Astrocyte of the hippocampus (primary cell): ENCODE results near the gene KIAA1191.

ENCODE experiments used
- DNase-seq: peaks from one replicate; pipeline ENCODE4 v3.0.0; 2011; ENCODE audit warnings: low read depth, low spot score

KIAA1191 gene

DNA sequence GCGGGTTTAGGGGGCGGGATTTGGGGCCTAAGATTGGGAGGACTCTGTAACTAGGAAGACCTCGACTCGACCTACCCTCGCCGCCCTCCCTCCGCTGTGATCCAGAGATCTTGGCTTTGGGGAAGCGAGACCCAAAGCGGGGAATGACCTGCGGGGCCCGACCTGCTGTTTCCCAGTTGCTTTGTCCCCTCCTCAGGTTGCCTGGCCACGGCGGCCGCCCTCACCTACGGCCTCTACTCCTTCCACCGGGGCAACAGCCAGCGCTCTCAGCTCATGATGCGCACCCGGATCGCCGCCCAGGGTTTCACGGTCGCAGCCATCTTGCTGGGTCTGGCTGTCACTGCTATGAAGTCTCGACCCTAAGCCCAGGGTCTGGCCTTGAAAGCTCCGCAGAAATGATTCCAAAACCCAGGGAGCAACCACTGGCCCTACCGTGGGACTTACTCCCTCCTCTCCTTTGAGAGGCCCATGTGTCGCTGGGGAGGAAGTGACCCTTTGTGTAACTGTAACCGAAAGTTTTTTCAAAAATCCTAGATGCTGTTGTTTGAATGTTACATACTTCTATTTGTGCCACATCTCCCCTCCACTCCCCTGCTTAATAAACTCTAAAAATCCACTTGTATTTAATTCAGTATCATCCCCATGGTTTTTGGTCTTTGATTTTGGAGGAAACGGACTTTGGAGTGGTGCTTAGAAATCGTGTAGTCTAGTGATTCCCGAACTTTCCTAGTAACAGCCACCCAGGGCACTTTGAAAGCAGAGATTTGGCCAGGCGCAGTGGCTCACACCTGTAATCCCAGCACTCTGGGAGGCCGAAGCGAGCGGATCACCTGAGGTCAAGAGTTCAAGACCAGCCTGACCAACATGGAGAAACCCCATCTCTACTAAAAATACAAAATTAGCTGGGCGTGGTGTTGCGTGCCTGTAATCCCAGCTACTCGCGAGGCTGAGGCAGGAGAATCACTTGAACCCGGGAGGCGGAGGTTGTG, 27.9 kb upstream of the KIAA1191 start:
- no peak for DNase-seq

GRCh38 chr5:176388444-176389134, 27.0 kb upstream of the KIAA1191 start, which contains the start of the genes HIGD2A and NOP16:
TSS of gene HIGD2A (plus strand) at chr5:176388751. CDS start at chr5:176388820, 69 bp downstream.
TSS of gene NOP16 (minus strand) at chr5:176388598. CDS start at chr5:176388539, 59 bp downstream.
- peak; percentile 99 for DNase-seq

DNA sequence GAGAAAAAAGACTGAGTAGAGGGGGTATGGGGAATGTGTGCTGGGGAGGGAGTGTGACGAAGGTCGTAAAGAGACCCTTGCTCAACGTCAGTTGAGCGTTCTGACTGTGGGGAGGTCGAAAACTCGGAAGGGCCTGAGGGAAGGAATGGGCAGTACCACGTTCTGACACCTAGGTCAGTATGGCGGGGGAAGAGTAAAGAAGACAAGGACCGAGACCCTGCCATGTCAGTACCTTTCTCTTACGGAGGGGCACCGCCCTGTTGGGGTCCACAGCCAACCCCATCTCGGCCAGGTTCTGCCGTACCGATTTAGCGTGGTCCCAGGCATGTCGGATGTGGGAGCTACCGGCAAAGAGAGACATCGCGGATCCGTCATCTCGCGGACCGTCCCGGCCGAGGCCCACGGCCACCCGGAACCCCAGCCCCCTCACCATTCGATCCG, 26.5 kb upstream of the KIAA1191 start:
- DNase-seq, result peak; percentile 46

DNA sequence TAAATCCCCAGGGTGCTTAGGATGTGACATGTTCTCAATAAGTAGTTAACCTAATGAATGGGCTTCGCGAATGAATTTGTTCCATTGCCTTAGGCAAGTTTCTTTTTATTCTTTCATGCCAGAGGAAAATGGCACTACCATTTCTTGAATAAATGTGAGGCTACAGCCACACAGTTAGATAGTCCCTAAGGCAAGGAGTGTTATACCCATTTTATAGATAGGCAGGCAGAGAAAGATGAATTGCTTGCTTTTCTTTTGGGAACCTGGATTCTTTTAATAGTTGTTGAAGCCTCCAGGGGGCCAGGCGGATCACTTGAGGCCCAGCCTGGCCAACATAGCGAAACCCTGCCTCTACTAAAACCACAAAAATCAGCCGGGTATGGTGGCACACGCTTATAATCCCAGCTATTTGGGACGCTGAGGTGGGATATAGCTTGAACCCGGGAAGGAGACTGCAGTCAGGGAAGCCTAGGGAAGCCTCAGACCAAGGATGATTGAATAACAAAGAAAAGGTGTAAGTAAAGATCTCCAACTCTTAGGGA, 25.9 kb upstream of the KIAA1191 start:
- DNase-seq, result peak; percentile 20

DNA sequence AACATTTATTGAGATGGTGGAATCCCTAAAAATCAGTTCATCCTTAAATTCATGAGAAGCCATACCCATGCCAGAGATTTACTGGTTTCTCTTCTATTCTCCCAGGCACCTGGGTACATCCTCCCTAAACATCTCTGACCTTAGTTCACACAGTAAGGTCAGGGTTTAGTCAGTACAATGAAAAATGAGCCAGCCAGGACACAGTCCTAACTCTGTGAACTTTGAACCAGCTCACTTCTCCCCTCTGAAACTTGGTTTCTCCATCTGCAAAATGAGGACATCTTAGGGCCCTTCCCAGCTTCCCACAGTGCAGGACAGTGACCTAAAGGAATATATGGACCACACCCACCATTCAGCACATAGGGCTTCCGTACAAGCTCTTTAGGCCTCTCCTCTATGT, 24.9 kb upstream of the KIAA1191 start:
- DNase-seq, result no peak

- DNase-seq, result no peak
These were observed 23.4 kb upstream of the KIAA1191 start for GRCh38 chr5:176384991-176385390.

DNA sequence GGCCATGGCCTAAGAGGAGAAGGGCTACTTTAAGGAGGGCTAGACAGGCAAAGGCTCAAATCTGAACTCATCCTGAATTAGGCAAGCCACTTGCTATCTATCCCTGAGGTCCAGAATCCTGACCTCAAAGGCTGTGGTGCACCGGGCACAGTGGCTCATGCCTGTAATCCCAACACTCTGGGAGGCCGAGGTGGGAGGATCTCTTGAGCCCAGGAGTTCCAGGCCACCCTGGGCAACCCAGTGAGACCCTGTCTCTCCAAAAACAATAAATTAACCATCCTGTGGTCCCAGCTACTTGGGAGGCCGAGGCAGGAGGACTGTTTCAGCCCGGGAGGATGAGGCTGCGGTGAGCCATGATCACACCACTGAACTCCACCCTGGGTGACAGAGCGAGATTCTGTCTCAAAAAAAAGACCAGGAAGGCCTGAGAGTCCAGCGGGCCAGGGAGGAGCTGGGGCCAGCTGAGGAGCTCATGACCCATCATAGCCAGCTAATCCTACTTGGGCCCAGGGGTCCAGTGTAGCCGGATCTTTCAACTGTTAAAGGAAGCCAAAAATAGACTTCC, 22.9 kb upstream of the KIAA1191 start:
- no peak for DNase-seq

- no peak for DNase-seq
These were observed 22.4 kb upstream of the KIAA1191 start for GRCh38 chr5:176383961-176384360.

DNA sequence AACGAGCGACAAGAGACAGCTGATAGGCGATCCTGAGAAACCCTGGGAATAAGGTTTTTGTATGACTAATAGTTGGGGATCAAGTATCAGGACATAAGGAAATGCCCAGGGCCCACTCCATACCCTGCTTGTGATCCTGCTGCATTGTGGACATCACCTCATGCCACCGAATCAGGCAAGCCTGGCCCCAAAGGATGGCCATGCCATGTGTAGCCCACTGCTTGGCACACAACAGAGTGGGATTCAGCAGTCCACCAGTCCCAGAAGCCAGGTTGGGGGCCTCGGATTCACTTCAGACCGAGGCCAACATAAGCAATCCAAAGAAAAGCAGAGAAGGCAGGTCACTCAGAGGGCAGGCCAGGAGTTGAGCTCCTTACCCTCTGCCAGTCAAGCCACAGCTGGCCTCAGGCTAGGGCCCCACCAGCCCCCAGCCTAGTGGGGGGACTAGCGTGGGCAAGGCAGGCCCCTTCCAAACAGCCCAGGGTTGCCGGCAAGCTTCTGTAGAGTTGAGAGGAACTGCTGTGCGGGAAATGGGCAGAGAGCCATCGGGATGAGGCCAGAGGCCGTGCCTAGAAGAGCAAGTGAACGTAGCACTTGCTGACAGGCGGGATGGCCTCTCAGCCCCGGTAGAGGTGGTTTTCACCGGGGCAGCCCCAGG, 21.8 kb upstream of the KIAA1191 start:
- no peak for DNase-seq

DNA sequence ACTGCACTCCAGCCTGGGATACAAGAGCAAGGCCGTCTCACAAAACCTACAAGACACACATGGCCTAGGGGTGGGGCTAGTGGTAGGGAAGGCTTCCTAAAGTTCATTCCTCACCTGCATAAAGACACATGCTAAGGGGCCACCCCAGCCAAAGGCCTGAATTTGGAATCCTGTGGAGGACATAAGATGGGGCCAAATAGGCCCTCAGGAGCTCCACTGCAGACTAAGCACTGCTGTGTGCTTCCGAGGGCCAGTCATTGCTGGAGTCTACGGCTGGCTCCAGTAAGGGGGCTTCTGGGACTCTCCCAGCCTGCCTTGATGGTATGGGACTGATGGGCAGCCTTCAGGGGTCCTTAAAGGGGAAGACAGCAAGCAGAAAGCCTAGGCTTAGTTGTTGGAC, 21.2 kb upstream of the KIAA1191 start:
- DNase-seq, result no peak

GRCh38 chr5:176381979-176382378, 20.4 kb upstream of the KIAA1191 start:
- no peak for DNase-seq

DNA sequence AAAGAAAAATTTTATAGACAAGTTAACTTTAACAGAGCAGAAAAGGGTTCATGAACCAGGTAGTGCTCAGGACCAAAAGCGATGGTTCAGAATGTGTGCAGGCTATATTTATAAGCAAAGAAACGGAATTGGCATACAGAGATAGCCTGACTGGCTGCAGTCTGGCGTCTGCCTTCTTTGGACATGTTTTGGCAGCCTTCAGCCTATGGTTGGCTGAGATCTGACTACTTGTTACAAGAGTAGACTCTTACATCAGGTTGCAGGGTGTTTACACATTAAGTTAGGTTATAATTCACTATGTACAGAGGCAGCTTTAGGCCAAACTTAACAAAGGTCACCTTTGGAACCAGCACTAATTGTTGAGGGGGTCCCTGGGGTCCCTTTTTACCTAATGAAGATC, 19.9 kb upstream of the KIAA1191 start:
- no peak for DNase-seq

DNA sequence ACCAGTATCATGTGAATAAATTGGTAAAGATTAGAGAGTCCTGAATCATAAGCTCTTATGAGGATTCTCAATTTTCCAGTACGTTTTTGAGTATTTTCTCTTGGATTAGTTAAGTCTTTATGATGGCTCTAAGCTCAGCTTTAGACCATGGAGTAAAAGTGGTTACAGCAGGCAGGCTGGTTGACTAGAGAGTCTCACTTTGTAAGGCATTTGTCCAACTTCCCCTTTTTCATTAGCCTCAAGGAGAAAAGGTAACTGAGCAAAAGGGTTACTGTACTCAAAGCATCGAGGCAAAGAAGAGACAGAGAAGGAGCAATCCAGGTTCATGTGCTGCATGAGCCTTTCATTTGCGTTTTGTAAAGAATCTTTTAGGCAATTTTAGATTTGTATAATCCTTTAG, 18.3 kb upstream of the KIAA1191 start:
- DNase-seq, result no peak

DNA sequence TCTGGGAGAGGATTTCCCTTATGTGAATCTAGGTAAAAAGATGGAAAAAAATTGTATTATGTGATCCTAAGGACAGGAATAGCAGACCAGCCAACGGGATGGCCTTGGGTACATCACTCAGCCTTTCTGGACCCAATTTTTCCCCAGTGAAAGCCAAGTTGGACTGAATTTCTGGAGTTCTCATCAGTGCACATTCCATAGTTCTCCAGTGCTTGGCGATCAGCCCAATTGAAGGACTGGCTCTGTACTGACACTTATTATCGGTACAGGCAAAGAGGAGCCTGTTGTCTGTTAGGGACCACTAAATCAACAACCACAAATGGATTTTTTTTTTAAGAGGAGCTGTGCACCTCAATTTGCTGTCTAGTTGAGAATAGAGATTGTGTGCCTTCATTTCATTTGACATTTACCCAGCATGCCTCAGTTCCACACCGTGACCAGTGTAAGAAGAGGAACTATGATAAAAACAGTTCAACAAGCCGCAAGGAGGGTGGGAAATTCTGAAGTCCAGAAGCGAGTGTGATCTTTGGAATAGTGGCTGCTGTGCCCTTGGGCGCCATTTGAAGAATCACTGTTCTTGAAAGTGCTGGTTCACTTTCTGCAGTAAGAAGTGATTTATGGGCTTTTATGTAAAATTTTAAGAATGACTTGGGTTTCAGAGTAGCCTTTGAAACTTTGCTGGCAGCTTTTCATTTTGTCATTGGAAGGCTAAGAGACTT, 11.7 kb upstream of the KIAA1191 start:
- DNase-seq, result no peak

DNA sequence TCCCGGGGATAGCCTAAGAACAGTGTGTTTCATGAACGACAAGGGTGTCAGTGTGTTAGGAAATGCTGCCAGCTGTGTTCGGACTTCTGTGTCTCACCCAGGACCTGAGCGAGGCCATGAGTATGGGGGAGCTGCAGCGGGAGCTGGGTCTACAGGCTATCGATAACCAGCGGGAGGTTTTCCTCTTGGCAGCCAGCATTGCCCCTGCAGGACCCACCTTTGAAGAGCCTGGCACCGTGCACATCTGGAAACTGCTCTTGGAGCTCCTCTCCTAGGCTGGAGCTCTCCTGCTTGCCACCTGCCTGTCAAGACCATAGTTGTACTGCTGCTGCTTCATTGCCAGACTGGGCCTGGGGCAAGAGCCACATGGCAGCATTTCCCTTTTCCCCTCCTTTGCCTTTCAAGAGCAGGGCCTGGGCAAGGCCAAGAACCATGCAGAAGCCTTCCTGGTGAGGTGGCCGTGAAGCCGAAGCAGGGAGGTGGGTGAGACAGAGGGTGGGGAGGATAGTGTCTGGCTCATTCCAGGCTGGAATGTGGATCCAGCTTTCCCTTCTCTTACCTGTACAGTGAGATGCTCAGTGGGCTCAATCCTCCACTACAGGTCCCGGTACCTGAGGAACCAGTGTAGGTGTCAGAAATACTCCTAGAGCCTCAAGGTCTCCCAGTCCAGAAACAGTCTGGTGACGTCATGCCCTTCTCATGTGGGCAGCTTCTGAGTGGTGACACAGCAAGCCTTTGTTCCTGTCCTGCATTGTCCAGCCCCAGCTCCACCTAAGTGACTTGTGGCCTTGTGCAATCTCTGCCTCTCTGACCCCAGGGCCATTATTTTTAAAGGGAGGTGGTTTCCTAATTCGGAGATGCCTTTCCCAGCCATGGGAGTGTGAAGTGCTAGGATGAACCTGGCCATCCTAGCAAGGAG, 10.3 kb upstream of the KIAA1191 start:
- DNase-seq, result no peak

DNA sequence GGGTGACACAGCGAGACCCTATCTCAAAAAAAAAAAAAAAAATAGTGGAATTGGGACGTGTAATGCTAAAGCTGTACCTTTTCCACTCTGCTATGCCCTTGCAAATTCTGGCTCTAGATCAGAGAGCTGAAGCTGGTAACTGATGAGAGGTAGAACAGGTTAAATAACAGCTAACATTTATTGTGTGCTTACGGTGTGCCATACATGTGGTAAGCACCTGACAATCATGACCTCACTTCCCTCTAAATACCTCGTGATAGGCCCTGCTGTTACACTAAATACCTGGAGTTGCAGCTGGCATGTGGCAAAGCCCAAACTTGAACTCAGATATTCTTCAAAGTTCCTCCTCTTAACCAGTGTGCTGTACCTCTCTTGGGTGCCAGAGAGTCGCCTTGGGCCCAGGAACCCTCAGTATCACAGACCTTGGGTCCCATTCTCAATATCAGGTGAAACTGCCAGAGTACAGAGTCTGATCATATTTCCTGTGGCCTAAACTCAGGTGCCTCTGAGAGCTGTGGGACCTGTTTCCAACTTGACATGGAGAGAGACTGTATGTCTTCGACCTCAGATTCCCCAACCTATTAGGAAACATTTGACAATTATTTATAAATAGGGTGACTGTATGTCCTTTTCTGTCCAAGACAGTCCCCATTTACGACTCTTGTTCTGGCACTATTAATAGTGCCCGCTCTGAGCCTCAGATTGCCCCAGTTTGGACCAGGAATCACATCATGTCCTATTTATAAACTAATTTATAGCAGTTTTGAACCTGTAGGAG, 8.6 kb upstream of the KIAA1191 start:
- no peak for DNase-seq

DNA sequence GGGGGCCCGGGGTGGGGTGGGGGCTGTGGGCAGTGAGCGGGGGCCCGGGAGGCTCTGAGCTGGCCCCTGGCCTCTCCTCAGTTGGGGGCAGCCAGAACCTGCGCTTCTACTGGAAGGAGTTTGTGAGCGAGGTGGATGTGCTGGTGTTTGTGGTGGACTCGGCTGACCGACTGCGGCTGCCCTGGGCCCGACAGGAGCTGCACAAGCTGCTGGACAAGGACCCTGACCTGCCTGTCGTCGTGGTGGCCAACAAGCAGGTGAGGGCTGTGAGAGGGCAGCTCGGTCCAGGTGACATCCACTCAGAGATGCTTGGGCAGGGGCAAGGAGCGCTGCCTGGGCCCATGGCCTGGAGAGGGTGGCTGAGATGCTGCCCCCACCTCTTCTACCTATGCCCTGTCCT, 7.2 kb upstream of the KIAA1191 start:
- no peak for DNase-seq

GRCh38 chr5:176366232-176366894, 4.8 kb upstream of the KIAA1191 start:
- no peak for DNase-seq
